Upper lobe of left lung (tissue), 6 donors: ENCODE measurements around the gene OCIAD2. TPM values are rescaled to one million over a fixed set of nuclear protein-coding genes. Genes with fewer than 3 reads are reported as not detected.

Experiments
- ATAC-seq, 2 donors: fragments of 200-7000 bp; cut with Tn5 transposase; one replicate each; pipeline ENCODE4 v1.9.1; 2022; ENCODE audit warnings: mild to moderate bottlenecking in 2 of 2, moderate library complexity in 2 of 2; ENCODE audit not compliant: low FRiP score in 2 of 2
- DNase-seq, 2 donors: peaks; one replicate each; pipeline ENCODE4 v3.0.0-alpha.2; 2019 to 2020
- H3K27ac ChIP-seq, 4 donors: fragments of 200-600 bp; sonication (generic); one replicate each; pipeline ENCODE4 v1.5.1; 2016 to 2019
- H3K27me3 ChIP-seq, 4 donors: fragments of 200-600 bp; sonication (generic); one replicate each; pipeline ENCODE4 v1.5.1; 2017 to 2019
- H3K36me3 ChIP-seq, 4 donors: fragments of 200-600 bp; sonication (generic); one replicate each; pipeline ENCODE4 v1.5.1; 2016 to 2019
- H3K4me1 ChIP-seq, 4 donors: fragments of 200-600 bp; sonication (generic); one replicate each; pipeline ENCODE4 v1.5.1; 2018 to 2019
- H3K4me3 ChIP-seq, 4 donors: fragments of 200-600 bp; sonication (generic); one replicate each; pipeline ENCODE4 v1.5.1; 2017 to 2019; ENCODE audit warnings: mild to moderate bottlenecking in 2 of 4, moderate library complexity in 1 of 4
- H3K9me3 ChIP-seq, 4 donors: fragments of 200-600 bp; sonication (generic); one replicate each; pipeline ENCODE4 v1.5.1; 2018 to 2019
- CTCF ChIP-seq, 6 experiments: fragments of 450-650 bp in 4 of 6; fragments of 200-600 bp in 2 of 6; sonication (generic) in 2 of 6; IDR thresholded peaks; one replicate each; pipeline ENCODE4 v1.5.1; 2016 to 2019; ENCODE audit warnings: antibody characterized with exemption in 6 of 6
- EP300 ChIP-seq, 4 donors: sonication (generic); formaldehyde crosslinking; IDR thresholded peaks; one replicate each; pipeline ENCODE4 v1.5.1; 2017; ENCODE audit warnings: antibody characterized with exemption in 4 of 4, control low read depth in 2 of 4
- POLR2A ChIP-seq, 4 donors: fragments of 450-650 bp; IDR thresholded peaks; one replicate each; pipeline ENCODE4 v1.5.1; 2016 to 2017; ENCODE audit warnings: antibody characterized with exemption in 4 of 4, mild to moderate bottlenecking in 2 of 4
- POLR2AphosphoS5 ChIP-seq, 2 donors: sonication (generic); formaldehyde crosslinking; IDR thresholded peaks; one replicate each; pipeline ENCODE4 v1.5.1; 2017; ENCODE audit warnings: antibody characterized with exemption in 2 of 2
- WGBS, 2 donors: methylation state at CpG; one replicate each; pipeline ENCODE4 v1.1.5; 2017 to 2018; 5-methylcytosine and 5-hydroxymethylcytosine counted together
- total RNA-seq, 6 donors: library from RNA; depleted of rRNA in 4 of 6; stranded (reverse); fragments of >200 nt in 4 of 6; gene quantifications; one replicate each; pipeline versions ENCODE4 v1.1.0 to v1.2.1, GENCODE V29; 2016 to 2021
- donor health status: DM: no; HTN: no; CAD: no; lungs with moderate emphysema.
- donor health status: DM: no; HTN: yes; CAD: no; lungs with severe emphysema.

Gene OCIAD2
- total RNA-seq, 6 donors from 2014 or later: 27.7 to 172 (median 37.9) TPM

DNA sequence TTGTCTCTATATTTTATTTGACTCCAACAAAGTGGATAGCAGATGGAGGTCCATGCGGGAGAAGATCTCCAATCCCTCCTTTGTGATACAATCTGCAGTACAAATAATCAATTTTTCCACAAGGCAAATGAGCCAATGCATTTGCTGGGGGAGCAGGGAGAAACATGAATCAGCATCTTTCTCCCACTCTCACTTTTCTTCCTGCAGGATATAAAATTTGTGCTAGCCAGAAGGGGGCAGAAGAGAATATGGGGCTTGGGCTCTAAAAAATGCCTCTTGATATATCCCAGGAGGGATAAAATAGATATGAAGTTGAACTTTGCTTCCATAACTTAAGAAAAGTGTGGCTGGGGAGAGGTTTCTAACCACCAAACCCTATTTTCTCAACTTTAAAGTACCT is 41.2 kb upstream of the OCIAD2 start:
- 88 to 100% methylated on average over 1 of the region's 1 CpG for WGBS, 2 donors
- Histone ChIP-seq H3K27me3 (no peaks in the 10 kb centered on the region), H3K36me3 (no peaks in the 10 kb centered on the region), H3K9me3 (no peaks in the 10 kb centered on the region), H3K4me1 (no peaks in the 10 kb centered on the region), H3K4me3 (no peak overlapping the region), H3K27ac (no peak overlapping the region)
- TF ChIP-seq EP300 (IDR thresholded peaks at IDR 0.05): no peak
- TF ChIP-seq CTCF (IDR thresholded peaks at IDR 0.05): no peak
- TF ChIP-seq POLR2AphosphoS5 (IDR thresholded peaks at IDR 0.05): no peak
- no peak for TF ChIP-seq POLR2A (IDR thresholded peaks at IDR 0.05)
- ATAC-seq: no peak
- DNase-seq: no peak

DNA sequence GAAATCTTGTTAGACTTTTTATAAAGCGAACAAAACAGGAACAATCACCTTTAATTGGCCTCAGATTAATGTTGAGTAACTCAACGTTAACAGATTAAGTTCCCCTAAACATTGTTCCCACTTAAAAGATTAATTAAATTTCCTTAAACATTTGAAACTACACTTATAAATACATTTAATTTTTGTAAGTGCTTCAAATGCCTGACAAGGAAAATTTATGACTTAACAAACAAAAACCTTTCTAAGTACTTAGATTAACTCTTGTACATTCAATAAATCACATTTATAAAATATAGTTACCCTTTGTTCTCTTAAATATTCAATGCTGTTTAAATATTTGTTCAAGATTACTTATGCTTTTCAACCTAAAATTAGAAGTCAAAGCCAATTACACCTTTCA is 39.4 kb upstream of the OCIAD2 start:
- no peaks in the 10 kb centered on the region for H3K9me3 ChIP-seq
- H3K27me3 ChIP-seq: no peaks in the 10 kb centered on the region
- H3K4me3 ChIP-seq: no peak overlapping the region
- WGBS, 2 donors: 61 to 64% methylated on average over 2 of the region's 2 CpGs
- no peak overlapping the region for H3K27ac ChIP-seq
- no peaks in the 10 kb centered on the region for H3K36me3 ChIP-seq
- ATAC-seq: no peak
- TF ChIP-seq CTCF (IDR thresholded peaks at IDR 0.05) (no peak), POLR2A (IDR thresholded peaks at IDR 0.05) (no peak), POLR2AphosphoS5 (IDR thresholded peaks at IDR 0.05) (no peak), EP300 (IDR thresholded peaks at IDR 0.05) (no peak)
- DNase-seq: no peak
- no peaks in the 10 kb centered on the region for H3K4me1 ChIP-seq

GRCh38 chr4:48944756-48945241 is 38.2 kb upstream of the OCIAD2 start:
- Histone ChIP-seq H3K4me1 (no peaks in the 10 kb centered on the region), H3K9me3 (no peaks in the 10 kb centered on the region), H3K4me3 (no peak overlapping the region), H3K27ac (no peak overlapping the region), H3K36me3 (no peaks in the 10 kb centered on the region), H3K27me3 (no peaks in the 10 kb centered on the region)
- no peak for DNase-seq
- no peak for ATAC-seq
- WGBS, 2 donors: 68 to 74% methylated on average over 6 of the region's 6 CpGs
- TF ChIP-seq POLR2AphosphoS5 (IDR thresholded peaks at IDR 0.05) (no peak), POLR2A (IDR thresholded peaks at IDR 0.05) (no peak), CTCF (IDR thresholded peaks at IDR 0.05) (no peak), EP300 (IDR thresholded peaks at IDR 0.05) (no peak)

- WGBS, 2 donors: 72 to 73% methylated on average over 8 of the region's 8 CpGs
- TF ChIP-seq POLR2AphosphoS5 (IDR thresholded peaks at IDR 0.05) (no peak), EP300 (IDR thresholded peaks at IDR 0.05) (no peak), CTCF (IDR thresholded peaks at IDR 0.05) (no peak), POLR2A (IDR thresholded peaks at IDR 0.05) (no peak)
- H3K9me3 ChIP-seq: no peaks in the 10 kb centered on the region
Observed at GRCh38 chr4:48944252-48944651, 37.7 kb upstream of the OCIAD2 start.

GRCh38 chr4:48943387-48943786 is 36.8 kb upstream of the OCIAD2 start:
- Histone ChIP-seq H3K4me3 (no peak overlapping the region), H3K27me3 (no peaks in the 10 kb centered on the region), H3K36me3 (no peaks in the 10 kb centered on the region), H3K9me3 (peaks cover 0 to 2% (median 0%) of the 10 kb centered on the region in 4 donors), H3K27ac (no peak overlapping the region), H3K4me1 (no peaks in the 10 kb centered on the region)
- TF ChIP-seq EP300 (IDR thresholded peaks at IDR 0.05): no peak
- no peak for TF ChIP-seq POLR2AphosphoS5 (IDR thresholded peaks at IDR 0.05)
- no peak for TF ChIP-seq POLR2A (IDR thresholded peaks at IDR 0.05)
- no peak for TF ChIP-seq CTCF (IDR thresholded peaks at IDR 0.05)
- WGBS, 2 donors: 68 to 82% methylated on average over 1 of the region's 1 CpG
- ATAC-seq (no peak), DNase-seq (no peak)

More at GRCh38 chr4:48944252-48944651, 37.7 kb upstream of the OCIAD2 start:
- DNase-seq (no peak), ATAC-seq (no peak)
- Histone ChIP-seq H3K27ac (no peak overlapping the region), H3K36me3 (no peaks in the 10 kb centered on the region), H3K4me3 (no peak overlapping the region), H3K27me3 (no peaks in the 10 kb centered on the region), H3K4me1 (no peaks in the 10 kb centered on the region)
